ENCODE measurements around the gene EMP3.

EMP3 gene

GRCh38 chr19:48318286-48318987, 6.9 kb upstream of the EMP3 start:
- DNase-seq: no peak

DNA sequence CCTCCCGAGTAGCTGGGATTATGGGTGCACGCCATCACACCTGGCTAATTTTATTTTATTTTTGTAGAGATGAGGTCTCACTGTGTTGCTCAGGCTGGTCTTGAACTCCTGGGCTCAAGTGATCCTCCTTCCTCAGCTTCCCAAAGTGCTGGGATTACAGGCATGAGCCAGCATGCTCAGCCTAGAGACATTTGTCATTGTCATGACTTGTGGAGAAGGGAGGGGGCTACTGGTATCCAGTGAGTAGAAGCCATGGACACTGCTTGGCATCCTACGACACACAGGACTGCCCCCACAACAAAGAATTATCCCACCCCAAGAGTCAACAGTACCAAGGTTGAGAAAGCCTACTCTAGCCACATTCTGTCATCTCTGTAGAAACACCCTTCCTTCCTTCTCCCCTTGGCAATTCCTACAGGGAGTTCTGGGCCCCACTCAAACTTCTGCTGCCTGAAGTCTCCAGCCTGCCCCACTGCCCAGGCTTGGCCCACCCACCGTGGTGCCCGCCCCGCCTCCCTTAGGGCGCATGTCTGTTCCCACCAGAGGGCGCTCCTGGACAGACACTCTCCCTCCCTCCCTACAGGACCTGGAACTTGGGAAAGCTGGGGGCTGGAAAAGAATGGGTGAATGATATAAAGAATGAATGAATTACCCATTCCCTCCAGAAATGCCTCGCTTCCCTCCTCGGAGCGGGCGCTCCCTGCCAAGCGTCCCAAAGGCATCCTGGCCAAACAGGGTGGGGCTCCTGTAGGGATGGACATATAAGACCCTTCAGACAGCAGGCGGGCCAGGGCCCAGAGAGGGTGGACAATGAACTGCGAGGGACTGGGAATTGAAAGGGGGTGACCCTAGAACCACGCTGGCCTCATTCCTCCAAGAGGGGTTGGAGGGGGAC, 5.5 kb upstream of the EMP3 start:
- DNase-seq: peak; percentile 79

DNA sequence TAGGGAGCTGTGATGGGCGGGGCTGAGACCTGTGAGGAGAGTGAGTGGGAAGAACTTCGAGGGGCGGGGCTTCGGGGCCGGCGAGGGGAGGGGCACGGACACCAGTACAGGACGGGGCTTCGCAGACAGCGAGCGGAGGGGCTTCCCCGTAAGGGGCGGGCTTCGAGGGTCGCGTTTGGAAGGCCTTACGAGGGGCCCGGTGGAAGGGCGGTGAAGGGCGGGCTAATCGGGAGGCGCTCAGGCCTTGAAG, 4.1 kb upstream of the EMP3 start:
- DNase-seq: peak; percentile 93

DNA sequence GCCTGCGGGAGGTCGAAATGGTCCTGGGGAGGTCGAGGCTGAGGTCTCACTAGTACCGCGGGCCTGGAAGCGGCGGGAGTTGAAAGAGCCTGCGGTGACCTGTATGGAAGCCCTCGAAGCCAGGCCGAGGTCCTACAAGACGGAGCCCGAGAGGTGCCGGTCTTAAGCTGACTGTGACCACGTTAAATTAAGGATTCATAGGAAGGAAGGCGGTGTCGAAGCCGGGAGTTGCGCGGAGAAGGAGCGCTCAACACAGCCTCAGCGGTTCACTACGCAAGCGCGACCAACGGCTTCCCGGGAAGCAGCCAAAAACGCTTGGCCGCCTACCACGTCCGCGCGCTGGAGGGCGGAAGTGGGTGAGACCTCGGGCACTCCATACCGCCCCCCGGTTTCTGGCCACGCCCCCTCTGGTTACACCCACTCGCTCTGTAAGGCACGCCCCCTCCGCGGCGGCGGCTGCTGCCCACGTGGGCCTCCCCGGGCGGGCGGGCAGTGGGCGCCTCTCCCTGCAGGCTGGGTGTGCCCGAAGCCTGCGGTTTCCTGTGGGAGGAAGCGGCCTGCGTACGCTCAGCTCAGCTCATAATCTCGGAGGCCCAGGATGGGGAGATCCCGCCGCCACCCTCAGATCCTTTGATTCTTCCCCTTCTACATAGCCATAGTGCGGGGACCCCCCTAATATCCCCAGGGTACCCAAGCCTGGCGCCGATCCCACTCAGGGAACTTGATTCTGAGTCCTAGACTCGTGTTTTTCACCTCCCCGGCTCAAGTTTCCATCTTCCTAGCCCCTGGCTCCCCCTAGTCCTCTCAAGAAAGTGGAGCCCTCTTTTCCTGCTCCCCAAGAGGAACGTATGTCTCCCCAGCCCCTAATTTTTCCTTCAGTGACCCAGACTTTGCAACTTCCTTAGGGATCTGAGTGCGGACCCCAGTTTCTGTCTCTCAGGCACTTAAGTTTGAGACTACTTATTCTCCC, 3.4 kb upstream of the EMP3 start:
- peak; percentile 98 for DNase-seq

GRCh38 chr19:48329167-48329891, 4.0 kb downstream of the EMP3 start:
- DNase-seq: peak; percentile 65

- DNase-seq: peak; percentile 20
Observed at GRCh38 chr19:48330012-48330681, 4.8 kb downstream of the EMP3 start.

DNA sequence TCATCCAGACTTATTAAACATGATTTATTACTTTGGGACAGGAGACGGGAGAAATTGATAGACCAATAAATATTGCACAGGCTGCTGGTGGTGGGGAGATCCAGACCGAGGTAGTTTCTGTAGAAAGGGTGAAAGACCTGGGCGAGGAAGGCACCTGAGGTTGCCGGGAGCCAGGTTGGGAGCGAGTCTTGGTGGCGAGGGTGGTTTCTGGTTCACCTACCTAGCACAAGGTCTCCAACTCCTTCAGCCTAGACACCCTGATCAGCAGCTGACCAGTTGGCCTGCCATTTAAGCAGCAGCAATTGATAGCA, 7.0 kb downstream of the EMP3 start:
- DNase-seq: no peak

DNA sequence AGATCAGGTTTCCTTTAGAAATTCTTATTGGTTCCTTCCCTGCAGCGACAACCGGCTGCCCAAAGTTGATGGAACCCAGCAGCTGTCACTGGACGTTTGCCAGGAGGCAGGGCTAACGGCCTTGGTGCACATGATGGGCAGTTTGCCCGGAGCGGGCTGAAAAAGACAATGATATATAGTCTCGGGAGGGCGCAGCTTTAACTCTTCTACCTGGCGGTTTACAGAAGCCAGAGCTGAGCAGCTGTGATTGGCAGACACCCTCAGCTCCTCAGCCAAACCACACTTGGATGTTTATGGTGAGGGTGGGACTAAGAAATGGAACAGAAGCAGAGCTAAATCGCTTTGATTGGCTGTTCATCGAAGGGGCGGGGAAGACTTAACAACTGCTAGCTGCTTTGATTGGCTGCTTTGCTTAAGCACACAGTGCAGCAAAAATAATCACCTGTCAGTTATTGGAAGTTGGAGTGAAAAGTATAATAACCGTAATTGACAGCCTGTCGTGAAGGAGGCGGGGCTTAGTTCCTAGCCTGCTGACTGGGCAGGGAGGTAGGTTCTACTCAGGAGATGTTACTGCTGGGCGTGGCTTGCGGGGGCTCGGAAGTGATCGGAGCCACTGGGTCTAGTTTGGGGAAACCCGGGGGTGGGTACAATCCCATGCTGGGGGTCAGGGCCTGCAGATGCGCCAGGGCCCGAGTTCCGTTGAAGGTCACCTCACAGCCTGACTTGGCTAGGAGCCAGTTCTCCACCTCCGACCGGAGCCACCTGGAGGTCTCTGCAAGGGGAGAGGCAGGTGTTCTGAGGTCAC, 7.5 kb downstream of the EMP3 start:
- DNase-seq: peak; percentile 94

- DNase-seq: peak; percentile 90
Observed at GRCh38 chr19:48333467-48334384, 8.4 kb downstream of the EMP3 start.

DNA sequence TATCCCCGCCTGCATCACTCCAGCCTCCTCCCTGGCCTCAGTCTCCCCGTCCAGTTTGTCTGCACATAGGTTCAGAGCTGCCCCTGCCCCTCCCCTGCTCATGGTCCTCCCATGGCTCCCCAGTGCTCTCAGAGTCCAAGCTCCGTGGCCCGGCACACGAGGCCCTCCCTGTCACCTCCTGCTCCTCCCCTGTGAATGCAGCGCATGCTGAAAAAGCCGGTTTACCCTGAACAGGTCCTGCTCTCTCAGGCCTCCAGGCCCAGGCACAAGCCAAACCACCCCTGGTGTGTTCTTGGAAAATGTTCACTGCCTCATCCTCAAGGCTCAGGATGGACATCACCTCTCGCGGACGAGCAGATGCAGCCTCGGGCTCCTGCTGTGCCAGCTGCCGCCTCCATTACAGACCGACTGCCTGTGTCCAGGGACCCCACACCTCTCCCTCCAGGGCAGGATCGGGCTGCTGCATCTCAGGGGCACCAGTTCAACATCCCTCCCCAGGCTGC, 13.0 kb downstream of the EMP3 start:
- DNase-seq: no peak

DNA sequence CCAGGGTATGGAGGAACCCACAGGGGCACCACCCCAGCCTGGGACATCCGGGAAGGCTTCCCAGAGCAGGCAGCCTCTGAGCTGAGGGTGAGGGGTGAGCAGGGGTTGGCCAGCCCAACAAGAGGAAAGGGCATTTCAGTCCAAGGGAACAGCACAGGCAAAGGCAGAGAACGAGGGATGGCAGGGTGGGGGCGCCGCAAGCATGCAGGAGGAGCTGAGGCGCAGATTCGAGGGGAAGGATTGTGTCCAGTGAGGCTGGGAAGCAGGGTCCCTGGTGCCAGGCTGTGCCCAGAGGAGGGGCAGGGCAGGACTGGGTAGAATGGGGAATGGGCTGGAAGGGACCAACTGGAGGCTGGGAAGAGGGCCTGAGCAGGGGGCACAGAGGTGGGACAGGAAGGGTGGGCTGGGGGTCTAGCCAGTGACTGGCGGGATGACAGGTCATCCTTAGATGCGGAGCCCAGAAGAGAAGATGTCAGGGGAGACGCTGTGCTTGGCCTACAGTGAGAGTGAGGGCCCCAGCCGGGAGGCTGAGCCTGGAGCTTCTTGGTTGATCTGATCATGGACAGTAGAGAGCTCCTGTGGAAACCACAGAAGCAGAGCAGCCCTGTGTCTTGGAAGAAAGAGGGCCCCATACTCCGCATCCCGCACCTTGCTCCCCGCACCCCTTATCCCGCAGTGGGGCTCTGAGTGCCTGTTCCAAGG, 13.6 kb downstream of the EMP3 start:
- no peak for DNase-seq

- no peak for DNase-seq
Observed at GRCh38 chr19:48340995-48341394, 15.6 kb downstream of the EMP3 start.

GRCh38 chr19:48341515-48342413, 16.4 kb downstream of the EMP3 start:
- no peak for DNase-seq

GRCh38 chr19:48342414-48342738, 17.0 kb downstream of the EMP3 start:
- DNase-seq: no peak

DNA sequence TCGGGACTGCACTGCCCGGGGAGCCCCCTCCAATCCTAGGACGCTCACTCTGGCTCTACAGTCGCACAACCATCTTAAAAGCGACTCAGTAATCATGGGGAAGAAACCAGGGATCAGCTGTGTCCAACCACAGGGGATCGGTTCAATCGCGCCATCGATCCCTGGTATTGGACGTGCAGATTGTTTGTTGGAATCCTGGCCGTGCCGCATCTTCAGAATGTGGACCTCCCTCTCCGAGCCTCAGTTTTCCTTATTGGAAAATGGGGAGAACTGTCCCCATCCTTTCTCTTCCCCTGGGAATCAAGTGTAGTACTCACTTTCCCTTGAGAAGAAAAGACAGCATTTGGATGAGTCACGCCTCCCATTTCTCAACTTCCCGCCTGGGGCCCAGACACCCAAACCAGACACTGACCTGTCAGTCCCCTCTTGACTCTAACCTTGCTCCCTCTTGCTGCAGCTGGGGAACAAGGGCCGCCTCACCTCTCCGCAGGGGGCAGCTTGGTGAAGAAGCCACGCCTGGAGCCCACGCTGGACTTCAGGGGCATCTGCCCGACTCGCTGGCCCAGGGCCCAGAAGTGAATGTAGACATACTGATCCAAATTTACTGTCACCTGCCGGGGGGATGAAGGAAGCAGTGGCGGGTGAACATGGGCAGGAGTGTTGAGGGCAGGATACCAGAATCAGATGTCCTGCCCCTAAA, 17.6 kb downstream of the EMP3 start:
- peak; percentile 30 for DNase-seq

DNA sequence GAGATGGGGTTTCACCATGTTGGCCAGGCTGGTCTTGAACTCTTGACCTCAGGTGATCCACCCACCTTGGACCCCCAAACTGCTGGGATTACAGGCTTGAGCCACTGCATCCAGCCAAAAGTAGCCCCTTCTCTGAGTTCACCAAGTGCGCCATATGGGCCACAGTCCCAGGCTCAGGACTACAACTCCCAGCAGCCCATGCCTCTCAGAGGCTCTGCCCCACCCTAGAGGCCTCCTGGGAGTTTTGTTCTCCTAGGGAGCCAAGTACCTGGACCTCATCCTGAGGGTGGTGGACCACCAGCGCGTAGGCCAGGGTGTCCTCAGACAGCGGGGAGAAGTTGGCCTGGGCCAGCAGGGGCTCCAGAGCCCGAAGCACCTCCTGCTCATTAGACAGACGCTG, 19.5 kb downstream of the EMP3 start:
- no peak for DNase-seq

DNA sequence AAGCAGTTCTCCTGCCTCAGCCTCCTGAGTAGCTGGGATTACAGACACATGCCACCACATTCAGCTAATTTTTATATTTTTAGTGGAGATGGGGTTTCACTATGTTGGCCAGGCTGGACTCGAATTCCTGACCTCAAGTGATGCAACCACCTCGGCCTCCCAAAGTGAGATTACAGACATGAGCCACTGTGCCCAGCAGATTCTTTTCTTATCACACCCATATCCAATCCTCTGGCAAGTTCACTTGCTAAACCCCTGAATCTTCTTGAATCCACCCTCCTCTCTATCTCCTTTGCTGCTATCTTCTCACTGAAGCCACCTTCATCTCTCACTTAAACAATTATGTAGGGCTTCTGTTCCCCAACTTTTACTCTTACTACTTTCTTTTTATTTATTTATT, 20.8 kb downstream of the EMP3 start:
- DNase-seq: no peak

DNA sequence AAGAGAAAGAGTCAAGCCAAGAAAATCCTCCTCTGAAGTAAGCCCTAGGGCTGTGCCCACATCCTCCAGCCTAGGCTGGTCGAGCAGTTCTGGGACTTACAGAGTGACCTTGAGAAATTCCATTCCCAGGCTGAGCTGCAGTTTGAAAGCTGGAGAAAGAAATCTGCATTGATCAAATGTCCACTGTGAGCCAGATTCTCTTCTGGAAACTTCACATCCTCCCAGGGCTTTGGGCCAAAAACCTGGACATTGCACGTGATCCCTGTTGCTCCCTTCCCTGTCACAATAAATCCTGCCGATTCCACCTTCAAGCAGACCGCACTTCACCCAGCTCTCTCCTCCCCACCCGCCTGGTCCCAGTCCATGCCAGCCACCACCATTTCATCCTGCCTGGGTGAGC, 22.7 kb downstream of the EMP3 start:
- no peak for DNase-seq

All from fibroblast of skin of back (primary cell).